ENCODE measurements around the gene GJB2. TPM values are rescaled to one million over a fixed set of nuclear protein-coding genes. Genes with fewer than 3 reads are reported as not detected.

The GJB2 gene
- total RNA-seq, 1 experiment from 2014 or later, result 5.5 TPM

- POLR2A ChIA-PET (ENCODE audit: unreplicated experiment), result no interaction called here
- Histone ChIP-seq H3K4me3 (no peak overlapping the region), H4K20me1 (ENCODE audit: insufficient read depth) (no peaks in the 10 kb centered on the region), H3K27ac (no peak overlapping the region), H3K9me3 (ENCODE audit: insufficient read depth, low read depth) (no peaks in the 10 kb centered on the region), H3F3A (ENCODE audit: insufficient read depth, low read depth) (no peaks in the 10 kb centered on the region), H3K36me3 (ENCODE audit: low read depth) (no peaks in the 10 kb centered on the region), H3K4me1 (replicated peaks; ENCODE audit: insufficient read depth) (no peaks in the 10 kb centered on the region), H3K4me2 (no peak overlapping the region), H3K27me3 (ENCODE audit: insufficient read depth, low read depth) (no peaks in the 10 kb centered on the region), H3K9me2 (ENCODE audit: insufficient read depth) (no peaks in the 10 kb centered on the region), H2AFZ (no peak overlapping the region), H3K79me2 (ENCODE audit: low read depth) (no peaks in the 10 kb centered on the region)
- TF ChIP-seq EZH2 (IDR thresholded peaks at IDR 0.05; ENCODE audit: low read depth), result no peak
- TF ChIP-seq CTCF (conservative IDR thresholded peaks at IDR 0.05), result no peak
- DNase-seq, result no peak
- BruUV-seq (replicated peaks), result no TSS peak
- CTCF ChIA-PET, result no interaction called here
- intact Hi-C loops (cut with micrococcal nuclease; ENCODE audit: unreplicated experiment), result no loop called here
Measured at GRCh38 chr13:20142927-20143480, 49.7 kb downstream of the GJB2 start.

- H3K27ac ChIP-seq, result no peak overlapping the region
- H3K4me2 ChIP-seq, result no peak overlapping the region
- H3K4me3 ChIP-seq, result no peak overlapping the region
- no peaks in the 10 kb centered on the region for H3F3A ChIP-seq (ENCODE audit: insufficient read depth, low read depth)
- TF ChIP-seq EZH2 (IDR thresholded peaks at IDR 0.05; ENCODE audit: low read depth) (no peak), CTCF (conservative IDR thresholded peaks at IDR 0.05) (no peak)
- no peaks in the 10 kb centered on the region for H3K9me2 ChIP-seq (ENCODE audit: insufficient read depth)
- ChIA-PET POLR2A (ENCODE audit: unreplicated experiment) (no interaction called here), CTCF (no interaction called here)
- no TSS peak for BruUV-seq (replicated peaks)
- intact Hi-C loops (cut with micrococcal nuclease; ENCODE audit: unreplicated experiment), result no loop called here
- no peaks in the 10 kb centered on the region for H3K27me3 ChIP-seq (ENCODE audit: insufficient read depth, low read depth)
- no peak for DNase-seq
- H4K20me1 ChIP-seq (ENCODE audit: insufficient read depth), result no peaks in the 10 kb centered on the region
- no peaks in the 10 kb centered on the region for H3K79me2 ChIP-seq (ENCODE audit: low read depth)
- no peaks in the 10 kb centered on the region for H3K4me1 ChIP-seq (replicated peaks; ENCODE audit: insufficient read depth)
- H3K9me3 ChIP-seq (ENCODE audit: insufficient read depth, low read depth), result no peaks in the 10 kb centered on the region
- H2AFZ ChIP-seq, result no peak overlapping the region
- no peaks in the 10 kb centered on the region for H3K36me3 ChIP-seq (ENCODE audit: low read depth)
Measured at GRCh38 chr13:20142023-20142926, 50.5 kb downstream of the GJB2 start.

GRCh38 chr13:20141238-20142022 is 51.3 kb downstream of the GJB2 start:
- Histone ChIP-seq H3K9me3 (ENCODE audit: insufficient read depth, low read depth) (no peaks in the 10 kb centered on the region), H3F3A (ENCODE audit: insufficient read depth, low read depth) (no peaks in the 10 kb centered on the region), H3K27me3 (ENCODE audit: insufficient read depth, low read depth) (no peaks in the 10 kb centered on the region), H3K4me1 (replicated peaks; ENCODE audit: insufficient read depth) (no peaks in the 10 kb centered on the region), H3K79me2 (ENCODE audit: low read depth) (no peaks in the 10 kb centered on the region), H3K36me3 (ENCODE audit: low read depth) (no peaks in the 10 kb centered on the region), H2AFZ (no peak overlapping the region), H3K4me2 (no peak overlapping the region), H3K4me3 (no peak overlapping the region), H4K20me1 (ENCODE audit: insufficient read depth) (no peaks in the 10 kb centered on the region), H3K27ac (no peak overlapping the region), H3K9me2 (ENCODE audit: insufficient read depth) (no peaks in the 10 kb centered on the region)
- no TSS peak for BruUV-seq (replicated peaks)
- no peak for DNase-seq
- intact Hi-C loops (cut with micrococcal nuclease; ENCODE audit: unreplicated experiment), result no loop called here
- CTCF ChIA-PET, result no interaction called here
- TF ChIP-seq CTCF (conservative IDR thresholded peaks at IDR 0.05), result no peak
- TF ChIP-seq EZH2 (IDR thresholded peaks at IDR 0.05; ENCODE audit: low read depth), result no peak
- POLR2A ChIA-PET (ENCODE audit: unreplicated experiment), result no interaction called here

All from PC-9 (cell line).